ENCODE data around the gene SCAMP2. TPM values are rescaled to one million over a fixed set of nuclear protein-coding genes. Genes with fewer than 3 reads are reported as not detected.

The SCAMP2 gene
- total and polyA plus RNA-seq, 2 experiments from 2014 or later, result 34.7 to 51.3 TPM

DNA sequence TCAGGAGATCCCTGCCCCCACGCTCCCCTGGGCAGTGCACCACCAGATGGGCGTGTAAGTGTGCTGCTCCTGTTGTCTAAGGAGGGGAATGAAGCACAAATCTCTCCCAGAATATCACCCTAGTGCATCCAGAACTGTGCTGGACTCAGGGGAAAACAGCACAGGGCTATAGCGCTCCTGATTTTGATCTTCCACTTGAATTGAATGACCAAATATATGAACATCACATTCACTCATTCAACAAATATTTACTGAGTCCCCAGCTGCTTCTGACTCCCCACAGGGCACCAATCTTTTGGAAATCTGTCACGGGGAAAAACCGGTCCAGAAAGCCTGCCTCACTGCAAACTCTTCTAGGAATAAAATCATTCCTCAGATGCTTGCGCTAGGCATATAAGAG is 44.3 kb downstream of the SCAMP2 start:
- Histone ChIP-seq H3F3A (replicated peaks; ENCODE audit: low read depth) (peaks cover 5% of the 10 kb centered on the region; the same call in 1 of the 2 replicates), H3K27me3 (ENCODE audit: insufficient read depth) (peaks cover 35% of the 10 kb centered on the region), H3K36me3 (ENCODE audit: insufficient read depth) (no peaks in the 10 kb centered on the region), H4K20me1 (replicated peaks; ENCODE audit: insufficient read depth) (no peaks in the 10 kb centered on the region), H3K27ac (ENCODE audit: low read depth) (no peak overlapping the region), H3K79me2 (replicated peaks; ENCODE audit: insufficient read depth) (no peaks in the 10 kb centered on the region), H3K4me2 (no peak overlapping the region), H3K4me3 (no peak overlapping the region), H3K9me2 (ENCODE audit: insufficient read depth) (no peaks in the 10 kb centered on the region), H2AFZ (no peak overlapping the region), H3K4me1 (ENCODE audit: insufficient read depth) (peaks cover 7% of the 10 kb centered on the region; the same call in 1 of the 2 replicates)
- no peak for ATAC-seq
- TF ChIP-seq REST (IDR thresholded peaks at IDR 0.05; ENCODE audit: unreplicated experiment) (no peak), ZNF114 (CRISPR knock-in tag; IDR thresholded peaks at IDR 0.05) (no peak)
- TF ChIP-seq, protein P1, sequence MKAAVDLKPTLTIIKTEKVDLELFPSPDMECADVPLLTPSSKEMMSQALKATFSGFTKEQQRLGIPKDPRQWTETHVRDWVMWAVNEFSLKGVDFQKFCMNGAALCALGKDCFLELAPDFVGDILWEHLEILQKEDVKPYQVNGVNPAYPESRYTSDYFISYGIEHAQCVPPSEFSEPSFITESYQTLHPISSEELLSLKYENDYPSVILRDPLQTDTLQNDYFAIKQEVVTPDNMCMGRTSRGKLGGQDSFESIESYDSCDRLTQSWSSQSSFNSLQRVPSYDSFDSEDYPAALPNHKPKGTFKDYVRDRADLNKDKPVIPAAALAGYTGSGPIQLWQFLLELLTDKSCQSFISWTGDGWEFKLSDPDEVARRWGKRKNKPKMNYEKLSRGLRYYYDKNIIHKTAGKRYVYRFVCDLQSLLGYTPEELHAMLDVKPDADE (IDR thresholded peaks at IDR 0.05), result no peak
- Mint-ChIP-seq H3K4me3 (no peak overlapping the region), H3K9me3 (no peaks in the 10 kb centered on the region), H3K36me3 (ENCODE audit: low read depth) (no peaks in the 10 kb centered on the region), H3K4me1 (peaks cover 12% of the 10 kb centered on the region), H3K27ac (no peak overlapping the region), H3K27me3 (ENCODE audit: insufficient read depth, low read depth, poor library complexity) (peaks cover 36% of the 10 kb centered on the region)
- no peak for DNase-seq (ENCODE audit: low spot score)

DNA sequence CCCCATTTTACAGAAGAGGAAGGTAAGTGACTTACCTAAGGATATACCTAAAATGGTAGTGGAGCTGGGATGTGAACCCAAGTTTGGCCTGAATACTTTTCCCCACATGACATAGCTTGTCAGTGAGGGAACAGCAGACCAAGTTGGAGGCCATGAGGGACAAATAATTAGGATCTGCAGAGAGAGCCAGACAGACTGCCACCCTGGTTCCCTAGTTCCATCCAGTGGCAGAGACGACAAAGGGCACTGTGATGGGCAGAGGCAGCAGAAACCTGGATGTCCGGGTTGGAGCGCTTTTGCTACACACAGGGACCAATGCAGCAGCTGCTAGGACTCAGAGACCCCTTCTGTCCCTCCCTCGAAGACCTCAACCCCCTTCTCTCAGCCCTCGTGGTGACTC is 45.6 kb downstream of the SCAMP2 start:
- H4K20me1 ChIP-seq (replicated peaks; ENCODE audit: insufficient read depth), result no peaks in the 10 kb centered on the region
- no peak overlapping the region for H3K27ac ChIP-seq (ENCODE audit: low read depth)
- no peak overlapping the region for H3K4me3 ChIP-seq
- H3K9me2 ChIP-seq (ENCODE audit: insufficient read depth), result no peaks in the 10 kb centered on the region
- peaks cover 35% of the 10 kb centered on the region for H3K27me3 ChIP-seq (ENCODE audit: insufficient read depth)
- TF ChIP-seq ZNF462 (CRISPR knock-in tag; IDR thresholded peaks at IDR 0.05), result no peak
- TF ChIP-seq, protein P2, sequence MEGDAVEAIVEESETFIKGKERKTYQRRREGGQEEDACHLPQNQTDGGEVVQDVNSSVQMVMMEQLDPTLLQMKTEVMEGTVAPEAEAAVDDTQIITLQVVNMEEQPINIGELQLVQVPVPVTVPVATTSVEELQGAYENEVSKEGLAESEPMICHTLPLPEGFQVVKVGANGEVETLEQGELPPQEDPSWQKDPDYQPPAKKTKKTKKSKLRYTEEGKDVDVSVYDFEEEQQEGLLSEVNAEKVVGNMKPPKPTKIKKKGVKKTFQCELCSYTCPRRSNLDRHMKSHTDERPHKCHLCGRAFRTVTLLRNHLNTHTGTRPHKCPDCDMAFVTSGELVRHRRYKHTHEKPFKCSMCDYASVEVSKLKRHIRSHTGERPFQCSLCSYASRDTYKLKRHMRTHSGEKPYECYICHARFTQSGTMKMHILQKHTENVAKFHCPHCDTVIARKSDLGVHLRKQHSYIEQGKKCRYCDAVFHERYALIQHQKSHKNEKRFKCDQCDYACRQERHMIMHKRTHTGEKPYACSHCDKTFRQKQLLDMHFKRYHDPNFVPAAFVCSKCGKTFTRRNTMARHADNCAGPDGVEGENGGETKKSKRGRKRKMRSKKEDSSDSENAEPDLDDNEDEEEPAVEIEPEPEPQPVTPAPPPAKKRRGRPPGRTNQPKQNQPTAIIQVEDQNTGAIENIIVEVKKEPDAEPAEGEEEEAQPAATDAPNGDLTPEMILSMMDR (conservative IDR thresholded peaks at IDR 0.05; ENCODE audit: low read depth in 2 of 2), result 0 out of 4 replicates have a peak, but pooled peaks of 1 of the 2 experiments have one; percentile 11
- ATAC-seq (no peak), DNase-seq (ENCODE audit: low spot score) (no peak)
- no peaks in the 10 kb centered on the region for H3K36me3 ChIP-seq (ENCODE audit: insufficient read depth)
- no peaks in the 10 kb centered on the region for H3K9me3 Mint-ChIP-seq
- peaks cover 7% of the 10 kb centered on the region; the same call in 1 of the 2 replicates for H3K4me1 ChIP-seq (ENCODE audit: insufficient read depth)
- no peaks in the 10 kb centered on the region for H3K79me2 ChIP-seq (replicated peaks; ENCODE audit: insufficient read depth)
- H3K36me3 Mint-ChIP-seq (ENCODE audit: low read depth), result no peaks in the 10 kb centered on the region
- peaks cover 35% of the 10 kb centered on the region for H3K27me3 Mint-ChIP-seq (ENCODE audit: insufficient read depth, low read depth, poor library complexity)
- H3K4me2 ChIP-seq, result no peak overlapping the region
- peaks cover 5% of the 10 kb centered on the region; the same call in 1 of the 2 replicates for H3F3A ChIP-seq (replicated peaks; ENCODE audit: low read depth)
- no peak overlapping the region; the same call in 2 of the 3 replicates for H3K4me3 Mint-ChIP-seq
- H2AFZ ChIP-seq, result no peak overlapping the region
- peaks cover 8% of the 10 kb centered on the region; the same call in 2 of the 3 replicates for H3K4me1 Mint-ChIP-seq
- H3K27ac Mint-ChIP-seq, result no peak overlapping the region

All from GM23338 (cell line).